ENCODE measurements around the gene FBXL2.
A peak's percentile ranks its signal among the peaks of the same experiment; 100 is the strongest.
"Not testable (repeated sequence)": the region's sequence is repeated elsewhere in the genome, so short reads cannot be mapped to it uniquely, and the experiment has no call there.

FBXL2 gene

GRCh38 chr3:33317963-33318709, 40.9 kb downstream of the FBXL2 start:
- no peak for DNase-seq

DNA sequence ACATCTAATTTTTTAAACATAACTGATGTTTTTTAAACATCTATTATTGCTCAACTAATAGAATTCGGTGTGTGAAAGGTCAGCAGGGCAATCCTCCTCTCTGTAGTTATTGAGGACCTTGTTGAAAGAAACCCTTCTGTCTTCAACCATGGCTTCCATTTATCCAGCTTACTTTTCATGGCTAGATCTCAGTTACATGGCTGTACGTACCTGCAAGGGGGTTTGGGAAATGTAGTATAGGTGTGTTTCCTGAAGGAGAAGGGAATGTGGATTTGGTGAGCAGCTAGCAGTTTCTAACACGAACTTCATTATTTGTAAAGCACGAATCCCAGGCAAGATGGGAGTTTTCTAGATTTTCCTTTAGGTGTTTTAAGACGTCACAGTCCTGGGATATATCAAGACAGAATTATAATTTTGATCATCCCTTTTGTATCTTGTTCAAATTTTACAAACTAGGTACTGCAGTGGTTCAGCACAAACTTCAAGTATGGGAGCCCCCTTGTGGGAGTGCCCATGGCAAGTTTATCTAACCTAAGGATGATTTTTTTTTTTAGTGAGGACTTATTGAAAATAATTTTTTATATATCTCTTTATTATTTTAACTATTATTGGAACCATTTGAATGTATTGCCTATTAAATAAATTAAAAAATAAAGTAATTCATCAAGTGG, 41.6 kb downstream of the FBXL2 start:
- DNase-seq: no peak

DNA sequence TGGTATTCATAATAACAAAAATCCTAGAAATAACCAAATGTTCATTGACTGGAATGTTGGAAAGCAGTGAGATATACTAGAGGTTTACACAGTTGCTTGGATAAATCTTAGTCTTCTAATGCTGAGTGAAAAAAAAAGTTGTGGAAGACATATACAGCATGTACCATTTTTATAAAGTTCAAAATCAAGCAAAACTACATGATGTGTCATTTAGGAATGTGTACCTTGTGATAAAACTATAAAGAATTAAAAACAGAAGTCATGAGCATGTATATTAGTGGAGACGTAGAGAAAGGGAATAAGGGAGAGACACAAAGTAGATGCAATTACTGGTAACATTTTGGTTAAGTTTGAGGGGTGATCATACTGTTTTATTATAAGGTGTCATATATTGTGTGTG, 45.2 kb downstream of the FBXL2 start:
- DNase-seq: no peak

DNA sequence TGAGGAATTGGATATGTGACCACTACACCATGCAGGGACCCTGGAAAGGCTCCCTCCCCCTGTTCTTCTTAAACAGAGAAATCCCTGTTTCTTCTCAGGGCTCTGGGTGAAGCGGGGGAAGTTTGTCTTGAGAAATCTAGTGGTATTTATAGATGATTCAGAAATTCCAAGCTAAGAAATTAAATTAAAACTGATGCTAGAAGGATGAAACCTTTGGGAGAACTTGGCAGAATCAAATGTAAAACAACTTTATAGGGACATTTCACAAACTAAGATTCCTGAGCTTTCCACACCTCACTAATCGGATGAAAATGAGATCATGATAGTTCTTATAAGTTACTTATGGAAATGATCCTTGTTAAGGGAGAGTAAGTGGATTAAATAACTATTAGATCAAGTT, 54.2 kb downstream of the FBXL2 start:
- no peak for DNase-seq

DNA sequence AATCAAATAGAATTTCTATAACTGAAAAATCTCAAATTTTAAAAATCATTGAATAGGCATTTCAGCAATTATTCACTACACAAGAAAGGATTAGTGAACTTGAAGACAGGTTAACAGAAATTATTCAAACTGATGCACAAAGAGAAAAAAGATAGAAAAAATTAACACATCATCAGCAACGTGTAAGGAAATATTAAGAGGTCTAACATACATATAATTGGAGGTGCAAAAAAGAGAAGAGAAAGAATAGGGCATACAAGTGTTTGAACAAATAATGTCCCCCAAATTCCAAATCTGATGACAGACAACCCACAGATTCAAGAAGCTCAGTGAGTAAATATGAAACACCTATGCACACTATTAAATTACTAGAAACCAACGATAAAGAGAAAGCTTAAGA, 57.1 kb downstream of the FBXL2 start:
- no peak for DNase-seq

GRCh38 chr3:33338936-33339465, 61.8 kb downstream of the FBXL2 start:
- not testable (repeated sequence) for DNase-seq

DNA sequence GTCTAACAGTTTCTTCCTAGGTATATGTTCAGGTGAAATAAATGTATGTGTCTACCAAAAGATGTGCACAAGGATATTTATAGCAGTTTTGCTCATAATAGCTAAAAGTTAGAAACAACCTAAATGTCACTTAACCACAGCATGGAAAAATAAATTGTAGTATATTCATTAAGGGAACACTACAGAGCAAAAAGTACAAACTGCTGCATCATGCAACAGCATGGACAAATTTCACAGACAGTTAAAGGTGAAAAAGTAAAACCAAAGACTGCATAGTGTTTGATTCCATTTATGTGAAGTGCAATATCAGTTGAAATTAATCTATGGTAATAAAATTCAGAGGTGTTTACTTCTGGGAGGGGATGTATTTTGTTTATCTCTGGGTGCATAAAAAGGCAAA, 62.5 kb downstream of the FBXL2 start:
- no peak for DNase-seq

- DNase-seq: no peak
Observed at GRCh38 chr3:33355611-33356010, 78.4 kb downstream of the FBXL2 start.

- no peak for DNase-seq
Observed at GRCh38 chr3:33358172-33358781, 81.0 kb downstream of the FBXL2 start.

DNA sequence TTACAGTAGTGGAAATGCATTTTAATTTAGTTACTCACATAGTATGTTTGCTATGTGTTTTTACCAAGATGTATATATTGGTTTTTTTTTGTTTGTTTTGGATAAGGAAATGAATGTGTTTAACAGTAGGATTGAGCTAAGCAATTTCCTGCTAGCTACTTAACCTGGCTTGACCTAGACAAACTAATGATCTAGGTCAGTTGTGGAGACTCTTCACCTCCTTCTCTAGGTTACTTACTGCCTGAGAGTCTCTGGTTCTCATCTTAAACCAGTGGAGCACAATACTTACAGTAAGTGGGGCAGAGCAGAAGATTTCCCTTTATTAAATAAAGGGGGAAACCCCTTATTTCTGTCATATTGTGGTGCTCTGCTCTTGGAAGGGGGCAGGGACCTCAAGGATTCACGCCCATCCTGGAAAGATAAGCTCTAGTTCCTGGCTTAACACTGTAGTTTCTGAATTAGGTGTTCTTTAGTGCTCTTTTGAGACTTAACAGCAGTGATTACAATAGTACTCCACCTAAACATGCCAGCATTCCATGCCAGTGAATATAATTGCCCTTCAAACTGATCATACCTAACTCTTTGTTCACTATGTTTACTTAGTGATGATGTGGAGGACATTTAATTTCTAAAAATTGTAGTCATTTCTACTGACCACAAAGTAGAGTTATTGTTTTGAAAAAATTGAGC, 83.0 kb downstream of the FBXL2 start:
- no peak for DNase-seq

DNA sequence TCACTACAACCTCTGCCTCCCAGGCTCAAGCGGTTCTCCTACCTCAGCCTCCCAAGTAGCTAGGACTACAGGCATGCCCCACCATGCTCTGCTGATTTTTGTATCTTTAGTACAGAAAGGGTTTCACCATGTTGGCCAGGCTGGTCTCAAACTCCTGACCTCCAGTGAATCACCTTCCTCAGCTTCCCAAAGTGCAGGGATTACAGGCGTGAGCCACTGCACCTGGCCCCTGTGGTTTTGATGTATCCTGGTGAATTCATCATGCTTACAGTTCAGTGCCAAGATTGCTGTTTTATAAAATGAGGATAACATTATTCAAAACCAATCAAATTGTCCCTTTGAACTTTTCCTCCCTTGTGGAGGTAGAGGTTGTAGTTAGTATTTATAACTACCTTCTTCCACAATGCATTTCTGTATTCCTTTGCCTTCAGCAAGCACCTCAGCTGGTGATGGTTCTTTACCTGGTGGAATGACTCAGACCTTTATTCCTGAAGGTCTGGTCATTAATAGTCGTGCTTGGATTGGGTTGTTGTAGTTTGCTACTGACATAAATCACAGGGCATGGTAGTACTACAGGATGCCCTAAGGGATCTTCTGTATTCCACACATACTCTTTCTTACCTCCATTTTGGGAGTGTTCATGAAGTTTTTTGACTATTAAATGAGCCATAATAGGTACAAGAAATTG, 86.0 kb downstream of the FBXL2 start:
- DNase-seq: no peak

- DNase-seq: no peak
Observed at GRCh38 chr3:33364060-33364459, 86.8 kb downstream of the FBXL2 start.

DNA sequence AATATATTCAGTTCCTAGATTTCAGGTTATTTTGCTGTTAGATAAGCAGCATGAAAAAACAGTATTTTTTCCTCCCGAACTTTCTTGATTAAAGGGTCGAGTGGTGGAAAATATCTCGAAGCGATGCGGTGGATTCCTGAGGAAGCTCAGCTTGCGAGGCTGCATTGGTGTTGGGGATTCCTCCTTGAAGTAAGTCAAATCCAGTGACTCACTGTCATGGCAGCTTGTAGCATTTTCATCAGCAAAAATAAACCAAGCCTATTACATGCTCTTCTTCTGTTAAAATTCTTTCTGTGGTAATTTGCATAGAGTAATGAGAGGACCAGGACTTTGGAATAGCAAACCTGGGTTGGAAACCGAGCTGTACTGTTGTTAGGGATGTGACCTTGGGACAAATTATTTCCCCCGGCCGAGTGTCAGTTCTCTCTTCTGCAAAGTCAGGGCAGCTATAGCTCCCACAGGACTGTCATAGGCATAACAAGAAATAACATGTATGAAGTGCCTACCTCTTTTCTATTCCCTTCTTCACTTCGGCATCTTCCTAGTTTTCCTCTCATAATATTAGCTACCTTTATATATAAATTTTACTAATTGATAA, 87.4 kb downstream of the FBXL2 start:
- DNase-seq: no peak

DNA sequence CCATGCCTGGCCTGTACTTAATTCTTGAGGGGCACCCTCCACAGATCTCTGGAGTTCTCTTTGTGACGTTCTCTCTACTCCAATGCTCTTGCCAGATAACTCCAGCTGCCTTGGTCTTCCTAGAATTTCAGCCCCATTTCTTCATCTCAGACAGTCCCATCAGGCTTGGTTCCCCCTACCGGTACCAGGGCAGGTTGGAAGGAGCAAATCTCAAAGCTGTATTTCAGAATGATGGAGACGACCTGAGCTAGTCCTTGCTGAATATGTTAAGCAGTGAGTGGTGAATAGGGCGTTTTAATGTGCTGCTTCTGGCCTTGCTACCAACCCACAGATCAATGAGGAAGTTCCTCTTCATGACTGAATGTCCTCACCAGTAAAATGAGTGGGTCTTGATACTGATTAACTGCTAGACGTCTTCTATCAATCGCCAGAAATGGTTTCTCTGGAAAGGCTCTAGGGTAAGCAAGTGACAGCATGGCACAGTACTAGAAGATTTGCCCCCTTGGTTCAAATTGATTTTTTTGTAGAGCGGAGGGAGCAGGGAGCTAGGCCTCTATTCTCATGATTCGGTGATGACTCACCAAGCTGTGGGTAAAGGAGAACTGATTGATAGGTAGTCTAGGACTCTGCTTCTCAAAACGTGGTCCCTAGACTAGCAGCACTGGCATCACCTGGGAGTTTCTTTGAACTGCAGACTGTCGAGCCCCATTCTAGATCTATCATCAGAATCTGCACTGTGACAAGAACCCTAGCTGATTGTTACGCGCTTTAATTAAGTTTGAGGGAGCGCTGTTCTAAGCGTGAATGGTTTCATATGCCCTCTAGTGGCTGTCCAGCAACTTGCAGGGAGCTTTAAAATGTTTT, 95.2 kb downstream of the FBXL2 start:
- peak; percentile 10 for DNase-seq

DNA sequence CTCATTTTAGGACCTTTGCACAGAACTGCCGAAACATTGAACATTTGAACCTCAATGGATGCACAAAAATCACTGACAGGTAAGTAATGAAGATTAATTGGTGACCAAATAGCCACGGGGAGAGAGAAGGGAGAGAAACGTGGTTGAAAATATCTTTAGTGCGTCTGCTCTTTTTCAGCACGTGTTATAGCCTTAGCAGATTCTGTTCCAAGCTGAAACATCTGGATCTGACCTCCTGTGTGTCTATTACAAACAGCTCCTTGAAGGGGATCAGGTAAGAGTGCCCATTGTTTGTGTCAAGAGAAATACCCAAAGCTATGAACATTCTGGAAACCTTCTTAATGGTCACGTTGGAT, 95.8 kb downstream of the FBXL2 start:
- no peak for DNase-seq

- no peak for DNase-seq
Observed at GRCh38 chr3:33377489-33377888, 100.2 kb downstream of the FBXL2 start.

GRCh38 chr3:33377931-33378330, 100.7 kb downstream of the FBXL2 start:
- no peak for DNase-seq

GRCh38 chr3:33380653-33381052, 103.4 kb downstream of the FBXL2 start:
- no peak for DNase-seq

DNA sequence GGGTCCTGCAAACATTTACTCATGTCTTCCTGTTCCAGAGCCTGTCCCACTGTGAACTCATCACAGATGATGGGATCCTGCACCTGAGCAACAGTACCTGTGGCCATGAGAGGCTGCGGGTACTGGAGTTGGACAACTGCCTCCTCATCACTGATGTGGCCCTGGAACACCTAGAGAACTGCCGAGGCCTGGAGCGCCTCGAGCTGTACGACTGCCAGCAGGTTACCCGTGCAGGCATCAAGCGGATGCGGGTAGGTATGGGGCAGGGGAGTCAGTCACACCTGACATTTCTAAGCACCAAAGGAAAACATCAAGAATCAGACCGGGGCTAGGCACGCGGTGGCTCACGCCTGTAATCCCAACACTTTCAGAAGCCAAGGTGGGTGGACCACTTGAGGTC, 106.7 kb downstream of the FBXL2 start:
- DNase-seq: no peak

DNA sequence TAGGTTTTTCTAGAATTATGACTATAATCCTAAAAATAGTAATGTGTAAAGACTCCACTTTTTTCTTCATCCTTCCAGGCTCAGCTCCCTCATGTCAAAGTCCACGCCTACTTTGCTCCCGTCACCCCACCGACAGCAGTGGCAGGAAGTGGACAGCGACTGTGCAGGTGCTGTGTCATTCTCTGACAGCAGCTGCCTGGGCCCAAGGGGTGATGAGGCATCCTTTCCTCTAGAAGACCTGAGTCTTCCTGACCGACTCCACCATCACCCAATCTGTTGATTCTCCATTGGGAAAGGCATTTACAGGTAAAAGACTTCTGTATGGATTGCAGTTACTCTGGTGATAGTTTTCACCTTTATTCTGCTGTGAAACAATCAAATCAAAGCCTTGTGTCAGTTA, 108.2 kb downstream of the FBXL2 start:
- DNase-seq: peak; percentile 7

GRCh38 chr3:33386631-33387030, 109.4 kb downstream of the FBXL2 start:
- DNase-seq: no peak
